AG08396 (cell line): ENCODE data around the gene PDE4B.
"Not testable (repeated sequence)": the region's sequence is repeated elsewhere in the genome, so short reads cannot be mapped to it uniquely, and the experiment has no call there.

Source experiments
- DNase-seq: peaks from one replicate; pipeline ENCODE4 v3.0.0; 2012; ENCODE audit warnings: low spot score, mixed read lengths

Gene PDE4B

GRCh38 chr1:66393586-66394287, 601.0 kb downstream of the PDE4B start:
- DNase-seq: no peak

GRCh38 chr1:66394603-66395002, 601.9 kb downstream of the PDE4B start:
- DNase-seq: no peak

- no peak for DNase-seq
Observed at GRCh38 chr1:66395202-66396061, 602.7 kb downstream of the PDE4B start.

GRCh38 chr1:66396212-66396890, 603.7 kb downstream of the PDE4B start:
- no peak for DNase-seq

GRCh38 chr1:66397192-66397591, 604.5 kb downstream of the PDE4B start:
- no peak for DNase-seq

- DNase-seq: no peak
Observed at GRCh38 chr1:66399888-66400529, 607.3 kb downstream of the PDE4B start.

GRCh38 chr1:66400660-66401059, 608.0 kb downstream of the PDE4B start:
- DNase-seq: no peak

GRCh38 chr1:66401244-66401643, 608.5 kb downstream of the PDE4B start:
- no peak for DNase-seq

GRCh38 chr1:66402194-66402593, 609.5 kb downstream of the PDE4B start:
- no peak for DNase-seq

GRCh38 chr1:66403007-66403731, 610.5 kb downstream of the PDE4B start:
- no peak for DNase-seq

- no peak for DNase-seq
Observed at GRCh38 chr1:66405061-66405460, 612.4 kb downstream of the PDE4B start.

GRCh38 chr1:66411449-66411848, 618.8 kb downstream of the PDE4B start:
- DNase-seq: not testable (repeated sequence)

GRCh38 chr1:66412704-66413103, 620.0 kb downstream of the PDE4B start:
- DNase-seq: no peak

- no peak for DNase-seq
Observed at GRCh38 chr1:66413136-66413837, 620.6 kb downstream of the PDE4B start.

- no peak for DNase-seq
Observed at GRCh38 chr1:66413838-66414175, 621.1 kb downstream of the PDE4B start.

- no peak for DNase-seq
Observed at GRCh38 chr1:66415281-66415680, 622.6 kb downstream of the PDE4B start.

- no peak for DNase-seq
Observed at GRCh38 chr1:66415866-66416265, 623.2 kb downstream of the PDE4B start.

GRCh38 chr1:66416295-66416694, 623.6 kb downstream of the PDE4B start:
- DNase-seq: no peak

GRCh38 chr1:66418021-66418420, 625.3 kb downstream of the PDE4B start:
- DNase-seq: no peak

GRCh38 chr1:66420171-66420570, 627.5 kb downstream of the PDE4B start:
- DNase-seq: not testable (repeated sequence)

GRCh38 chr1:66420906-66421305, 628.2 kb downstream of the PDE4B start:
- not testable (repeated sequence) for DNase-seq
